Testis (tissue), 3 donors: ENCODE measurements around the gene PTPRG. TPM values are rescaled to one million over a fixed set of nuclear protein-coding genes. Genes with fewer than 3 reads are reported as not detected.

Source experiments
- DNase-seq: peaks from one replicate; pipeline ENCODE4 v3.0.0-alpha.2; 2019
- H3K27ac ChIP-seq, 2 donors: fragments of 200-600 bp; sonication (generic); one replicate each; pipeline ENCODE4 v1.5.1; 2019
- H3K27me3 ChIP-seq: fragments of 200-600 bp; sonication (generic); one replicate; pipeline ENCODE4 v1.5.1; 2019
- H3K36me3 ChIP-seq: fragments of 200-600 bp; sonication (generic); one replicate; pipeline ENCODE4 v1.5.1; 2017; ENCODE audit warnings: low read depth; ENCODE audit errors: missing control alignments
- H3K4me1 ChIP-seq: fragments of 200-600 bp; sonication (generic); one replicate; pipeline ENCODE4 v1.5.1; 2019
- H3K4me3 ChIP-seq, 2 donors: fragments of 200-600 bp; sonication (generic); one replicate each; pipeline ENCODE4 v1.5.1; 2017 to 2019
- H3K9me3 ChIP-seq: fragments of 200-600 bp; sonication (generic); one replicate; pipeline ENCODE4 v1.5.1; 2017
- POLR2A ChIP-seq: fragments of 450-650 bp; IDR thresholded peaks from one replicate; pipeline ENCODE4 v1.6.1; 2017; ENCODE audit warnings: antibody characterized with exemption, mild to moderate bottlenecking, moderate library complexity
- WGBS, 2 donors: methylation state at CpG; one replicate each; pipeline ENCODE4 v1.1.5; 2018; 5-methylcytosine and 5-hydroxymethylcytosine counted together
- intact Hi-C: fragments of 100-400 bp; cut with DNase I; formaldehyde crosslinking; loops from one replicate; pipeline ENCODE4 v1.15.1; 2023; ENCODE audit warnings: low total_unique reads
- polyA plus RNA-seq: library from polyadenylated mRNA; stranded (reverse); fragments of 350-450 nt; fragmentation: Illumina TruSeq; extraction: RNeasy Lipid Tissue Mini Kit (QIAGEN cat#74804); gene quantifications from one replicate; pipeline ENCODE4 v1.2.3, GENCODE V29; 2014; ENCODE audit warnings: low read depth, low replicate concordance; ENCODE audit not compliant: insufficient read depth
- total RNA-seq, 2 donors: library from RNA; depleted of rRNA; stranded (reverse); fragments of >200 nt; gene quantifications; one replicate each; pipeline ENCODE4 v1.2.3, GENCODE V29; 2016
- TF ChIP-seq, protein P1 (sequence below), 3 experiments: fragments of 450-650 bp in 2 of 3; fragments of 200-600 bp in 1 of 3; sonication (generic) in 1 of 3; IDR thresholded peaks; one replicate each; pipeline ENCODE4 v1.5.1; 2016 to 2019; ENCODE audit warnings: antibody characterized with exemption in 3 of 3, mild to moderate bottlenecking in 2 of 3, moderate library complexity in 1 of 3

PTPRG gene
- total and polyA plus RNA-seq, 3 donors from 2014 or later, result 26.3 to 107 (median 75.4) TPM

DNA sequence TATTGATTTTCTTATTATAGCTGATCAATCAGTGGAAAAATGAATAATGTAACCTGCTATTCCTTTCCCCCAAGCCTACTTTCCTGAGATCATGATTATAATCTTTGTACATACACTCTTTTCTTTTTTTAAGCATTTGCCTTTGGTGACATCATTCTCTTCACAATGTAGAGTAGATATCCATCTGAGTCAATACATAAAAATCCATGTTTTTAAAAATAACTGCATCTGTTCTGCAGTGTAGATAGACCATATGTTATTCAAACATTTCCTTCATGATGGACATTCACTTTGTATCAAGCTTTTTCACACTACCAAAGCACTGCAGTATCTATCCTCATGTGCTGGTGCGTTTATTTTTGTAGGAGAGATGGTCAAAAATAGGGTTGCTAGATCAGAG lies 211.1 kb downstream of the PTPRG start:
- no peak for TF ChIP-seq POLR2A
- TF ChIP-seq, protein P1, sequence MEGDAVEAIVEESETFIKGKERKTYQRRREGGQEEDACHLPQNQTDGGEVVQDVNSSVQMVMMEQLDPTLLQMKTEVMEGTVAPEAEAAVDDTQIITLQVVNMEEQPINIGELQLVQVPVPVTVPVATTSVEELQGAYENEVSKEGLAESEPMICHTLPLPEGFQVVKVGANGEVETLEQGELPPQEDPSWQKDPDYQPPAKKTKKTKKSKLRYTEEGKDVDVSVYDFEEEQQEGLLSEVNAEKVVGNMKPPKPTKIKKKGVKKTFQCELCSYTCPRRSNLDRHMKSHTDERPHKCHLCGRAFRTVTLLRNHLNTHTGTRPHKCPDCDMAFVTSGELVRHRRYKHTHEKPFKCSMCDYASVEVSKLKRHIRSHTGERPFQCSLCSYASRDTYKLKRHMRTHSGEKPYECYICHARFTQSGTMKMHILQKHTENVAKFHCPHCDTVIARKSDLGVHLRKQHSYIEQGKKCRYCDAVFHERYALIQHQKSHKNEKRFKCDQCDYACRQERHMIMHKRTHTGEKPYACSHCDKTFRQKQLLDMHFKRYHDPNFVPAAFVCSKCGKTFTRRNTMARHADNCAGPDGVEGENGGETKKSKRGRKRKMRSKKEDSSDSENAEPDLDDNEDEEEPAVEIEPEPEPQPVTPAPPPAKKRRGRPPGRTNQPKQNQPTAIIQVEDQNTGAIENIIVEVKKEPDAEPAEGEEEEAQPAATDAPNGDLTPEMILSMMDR (IDR thresholded peaks at IDR 0.05), result no peak

DNA sequence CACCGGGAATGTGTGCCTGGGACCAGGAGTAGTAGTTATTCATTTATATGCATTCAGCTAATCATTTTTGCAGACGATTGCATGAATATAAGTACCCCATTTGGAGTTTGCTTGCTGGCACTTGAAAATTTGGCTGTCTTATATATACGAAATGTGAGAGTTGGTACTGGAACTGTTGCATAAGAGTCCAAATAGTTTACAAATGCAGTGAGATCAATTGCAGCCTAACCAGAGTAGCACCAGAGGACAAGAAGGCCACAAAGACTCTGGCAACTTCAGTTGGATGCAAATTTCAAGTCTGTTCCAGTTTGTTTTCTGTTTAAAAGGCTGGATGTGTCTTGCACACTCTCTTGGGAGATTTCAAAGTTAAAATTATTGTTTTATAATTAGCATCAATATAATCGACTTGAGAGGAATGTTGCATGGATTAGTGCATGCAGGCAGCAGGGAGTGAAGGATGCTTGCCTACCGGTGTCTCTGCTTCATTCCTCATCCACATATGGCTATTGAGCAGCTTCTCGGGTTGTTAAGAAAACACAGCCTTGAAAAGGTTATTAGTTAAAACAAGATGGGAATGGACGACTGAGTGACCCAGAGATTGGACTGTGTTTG lies 213.0 kb downstream of the PTPRG start:
- Histone ChIP-seq H3K27me3 (no peaks in the 10 kb centered on the region), H3K4me3 (no peak overlapping the region), H3K9me3 (no peaks in the 10 kb centered on the region), H3K36me3 (no peaks in the 10 kb centered on the region), H3K27ac (no peak overlapping the region), H3K4me1 (peaks cover 5% of the 10 kb centered on the region)
- TF ChIP-seq POLR2A, result no peak
- TF ChIP-seq, protein P1 (IDR thresholded peaks at IDR 0.05), result no peak
- DNase-seq, result no peak
- intact Hi-C loops, result no loop called here
- WGBS, 2 donors, result 57 to 68% methylated on average over 7 of the region's 7 CpGs

More for the DNA sequence above, 211.1 kb downstream of the PTPRG start:
- no peak overlapping the region for H3K27ac ChIP-seq
- DNase-seq, result no peak
- no peaks in the 10 kb centered on the region for H3K9me3 ChIP-seq
- H3K4me3 ChIP-seq, result no peak overlapping the region
- WGBS, 2 donors, result 77 to 85% methylated on average over 1 of the region's 1 CpG
- H3K36me3 ChIP-seq, result no peaks in the 10 kb centered on the region
- intact Hi-C loops, result no loop called here
- H3K27me3 ChIP-seq, result no peaks in the 10 kb centered on the region
- H3K4me1 ChIP-seq, result peaks cover 5% of the 10 kb centered on the region

DNA sequence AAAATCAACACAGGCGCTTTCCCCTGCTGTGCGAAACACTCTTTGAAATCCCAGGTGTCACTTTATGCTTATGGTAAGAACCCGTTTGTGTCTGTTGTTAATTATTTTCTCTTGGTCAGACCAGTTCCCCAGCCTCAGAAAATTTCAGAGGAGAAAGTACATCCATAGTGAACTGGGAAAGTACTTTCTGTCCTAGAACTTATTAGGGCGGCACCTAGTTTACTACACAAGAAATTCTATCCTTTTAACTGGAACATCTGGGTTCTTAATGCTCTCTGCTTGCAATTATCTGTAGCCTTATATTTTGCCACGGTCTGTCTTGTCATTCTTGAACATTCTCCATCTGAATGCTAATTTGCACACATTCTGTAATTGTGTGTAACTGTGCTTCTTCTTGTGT lies 215.0 kb downstream of the PTPRG start:
- intact Hi-C loops, result no loop called here
- TF ChIP-seq, protein P1 (IDR thresholded peaks at IDR 0.05), result no peak
- no peak for TF ChIP-seq POLR2A
- no peak for DNase-seq
- H3K4me3 ChIP-seq, result no peak overlapping the region
- H3K36me3 ChIP-seq, result no peaks in the 10 kb centered on the region
- no peaks in the 10 kb centered on the region for H3K27me3 ChIP-seq
- H3K9me3 ChIP-seq, result no peaks in the 10 kb centered on the region
- H3K4me1 ChIP-seq, result peaks cover 11% of the 10 kb centered on the region
- whole genome bisulfite sequencing, 2 donors, result 52 to 65% methylated on average over 5 of the region's 5 CpGs
- H3K27ac ChIP-seq, result peak overlapping the region in 1 of 2 donors; percentile 52

DNA sequence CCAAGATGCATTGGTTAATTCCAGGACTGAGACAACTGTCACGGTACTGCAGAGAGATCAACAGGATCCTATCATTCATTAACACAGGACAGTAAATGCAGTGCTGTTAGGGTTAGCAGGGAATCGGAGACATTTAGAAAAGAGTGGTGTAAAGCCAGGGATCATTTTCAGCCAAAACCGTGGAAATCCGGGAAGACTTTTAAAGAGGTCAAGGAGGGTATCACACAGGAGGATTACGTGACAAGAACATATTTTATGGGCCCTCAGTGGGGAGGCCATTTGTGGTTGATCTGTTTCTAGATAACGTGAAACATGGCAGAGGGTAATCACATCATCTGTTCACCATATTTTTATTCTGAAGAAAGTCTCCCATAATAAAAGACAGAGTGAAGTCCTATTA lies 216.1 kb downstream of the PTPRG start:
- Histone ChIP-seq H3K4me3 (no peak overlapping the region), H3K27ac (no peak overlapping the region), H3K36me3 (no peaks in the 10 kb centered on the region), H3K27me3 (no peaks in the 10 kb centered on the region), H3K9me3 (no peaks in the 10 kb centered on the region), H3K4me1 (peaks cover 11% of the 10 kb centered on the region)
- 79 to 82% methylated on average over 6 of the region's 6 CpGs for WGBS, 2 donors
- intact Hi-C loops, result no loop called here
- DNase-seq, result no peak
- TF ChIP-seq POLR2A, result no peak
- TF ChIP-seq, protein P1 (IDR thresholded peaks at IDR 0.05), result no peak

DNA sequence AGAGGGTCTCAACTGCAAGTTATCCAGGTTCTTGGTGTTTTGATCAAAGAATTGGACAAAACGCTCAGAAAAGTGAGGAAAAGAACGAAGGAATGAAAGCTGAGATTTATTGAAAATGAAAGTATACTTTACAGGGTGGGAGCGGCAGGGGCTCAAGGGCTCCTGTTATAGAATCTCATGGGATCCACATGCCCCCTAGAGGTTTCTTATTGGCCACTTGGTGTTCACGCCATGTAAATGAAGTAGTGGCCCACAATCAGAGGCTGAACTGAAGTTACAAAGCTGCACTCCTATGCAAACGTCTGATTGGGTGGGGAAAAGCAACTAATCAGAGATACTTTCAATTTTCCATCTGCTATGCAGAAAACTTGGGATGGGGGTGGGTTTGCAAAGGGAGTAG lies 216.7 kb downstream of the PTPRG start:
- no peak for TF ChIP-seq POLR2A
- TF ChIP-seq, protein P1 (IDR thresholded peaks at IDR 0.05), result no peak
- WGBS, 2 donors, result 88 to 93% methylated on average over 5 of the region's 5 CpGs
- no peak overlapping the region for H3K27ac ChIP-seq
- no peaks in the 10 kb centered on the region for H3K27me3 ChIP-seq
- H3K4me1 ChIP-seq, result peaks cover 11% of the 10 kb centered on the region
- no peak overlapping the region for H3K4me3 ChIP-seq
- no peaks in the 10 kb centered on the region for H3K9me3 ChIP-seq
- DNase-seq, result no peak
- no peaks in the 10 kb centered on the region for H3K36me3 ChIP-seq
- intact Hi-C loops, result no loop called here
